Activated CD8-positive, alpha-beta T cell treated with anti-CD3 and anti-CD28 coated beads for 36 hours (primary cell): Measurements from ENCODE around the gene SUSD1. TPM values are rescaled to one million over a fixed set of nuclear protein-coding genes. Genes with fewer than 3 reads are reported as not detected.

Source experiments
- ATAC-seq: fragments of 200-7000 bp; cut with Tn5 transposase; one replicate; pipeline ENCODE4 v1.10.0; 2021; ENCODE audit warnings: mild to moderate bottlenecking, moderate library complexity
- CTCF ChIA-PET: fragments of 350-600 bp; sonication (Branson Sonifier 250); formaldehyde crosslinking; loops from one replicate; lab custom pipeline; 2021; ENCODE audit warnings: antibody characterized with exemption; lab: Charles Lee
- POLR2A ChIA-PET: fragments of 350-600 bp; sonication (Branson Sonifier 250); formaldehyde crosslinking; loops from one replicate; lab custom pipeline; 2021; ENCODE audit warnings: antibody characterized with exemption; lab: Charles Lee
- DNase-seq: peaks from one replicate; pipeline ENCODE4 v3.0.0-alpha.2; 2020
- H3K27ac Mint-ChIP-seq: one replicate; pipeline ENCODE4 v1.8.0; 2021; ENCODE audit warnings: mild to moderate bottlenecking, mixed read lengths
- H3K27me3 Mint-ChIP-seq: one replicate; pipeline ENCODE4 v1.8.0; 2021; ENCODE audit warnings: mixed read lengths
- H3K36me3 Mint-ChIP-seq: one replicate; pipeline ENCODE4 v1.8.0; 2021; ENCODE audit warnings: low read depth, mixed read lengths
- H3K4me1 Mint-ChIP-seq: one replicate; pipeline ENCODE4 v1.8.0; 2021; ENCODE audit warnings: low read depth, mixed read lengths
- H3K4me3 Mint-ChIP-seq: one replicate; pipeline ENCODE4 v1.8.0; 2021; ENCODE audit warnings: mild to moderate bottlenecking, moderate library complexity, mixed read lengths
- H3K9me3 Mint-ChIP-seq: one replicate; pipeline ENCODE4 v1.8.0; 2021; ENCODE audit warnings: mixed read lengths
- intact Hi-C: fragments of 100-400 bp; cut with micrococcal nuclease; formaldehyde crosslinking; loops from one replicate; pipeline ENCODE4 v1.10.0; 2022
- total RNA-seq, 2 experiments: library from RNA; stranded (reverse); gene quantifications; one replicate each; pipeline ENCODE4 v1.2.3, GENCODE V29; 2021
- TF ChIP-seq, protein P1 (sequence below): fragments of 200-600 bp; IDR thresholded peaks from one replicate; pipeline ENCODE4 v1.8.0; 2022; ENCODE audit warnings: antibody characterized with exemption, mild to moderate bottlenecking

Gene SUSD1
- total RNA-seq, 2 experiments from 2014 or later: 3.0 to 3.6 TPM

DNA sequence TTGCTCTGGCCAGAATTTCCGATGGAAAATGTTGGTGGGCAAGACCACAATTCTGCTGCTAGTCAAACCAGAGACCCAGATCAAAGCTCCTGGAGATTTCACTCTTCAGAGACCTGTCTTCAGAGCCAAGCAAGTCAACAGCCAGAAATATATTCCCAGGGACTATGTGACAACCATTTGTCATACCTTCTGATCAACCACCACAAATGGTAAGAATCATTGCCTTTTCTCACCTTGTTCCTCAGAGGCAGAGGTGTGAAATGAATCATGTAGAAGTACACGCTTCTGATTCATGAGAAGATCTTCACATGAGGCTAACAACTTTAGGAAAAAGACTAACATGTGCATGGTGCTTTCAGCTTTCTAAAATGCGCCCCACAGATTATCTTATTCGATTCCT is 53.5 kb downstream of the SUSD1 start:
- TF ChIP-seq, protein P1, sequence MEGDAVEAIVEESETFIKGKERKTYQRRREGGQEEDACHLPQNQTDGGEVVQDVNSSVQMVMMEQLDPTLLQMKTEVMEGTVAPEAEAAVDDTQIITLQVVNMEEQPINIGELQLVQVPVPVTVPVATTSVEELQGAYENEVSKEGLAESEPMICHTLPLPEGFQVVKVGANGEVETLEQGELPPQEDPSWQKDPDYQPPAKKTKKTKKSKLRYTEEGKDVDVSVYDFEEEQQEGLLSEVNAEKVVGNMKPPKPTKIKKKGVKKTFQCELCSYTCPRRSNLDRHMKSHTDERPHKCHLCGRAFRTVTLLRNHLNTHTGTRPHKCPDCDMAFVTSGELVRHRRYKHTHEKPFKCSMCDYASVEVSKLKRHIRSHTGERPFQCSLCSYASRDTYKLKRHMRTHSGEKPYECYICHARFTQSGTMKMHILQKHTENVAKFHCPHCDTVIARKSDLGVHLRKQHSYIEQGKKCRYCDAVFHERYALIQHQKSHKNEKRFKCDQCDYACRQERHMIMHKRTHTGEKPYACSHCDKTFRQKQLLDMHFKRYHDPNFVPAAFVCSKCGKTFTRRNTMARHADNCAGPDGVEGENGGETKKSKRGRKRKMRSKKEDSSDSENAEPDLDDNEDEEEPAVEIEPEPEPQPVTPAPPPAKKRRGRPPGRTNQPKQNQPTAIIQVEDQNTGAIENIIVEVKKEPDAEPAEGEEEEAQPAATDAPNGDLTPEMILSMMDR: no peak
- POLR2A ChIA-PET: no interaction called here
- H3K27ac Mint-ChIP-seq: no peak overlapping the region
- peaks cover 7% of the 10 kb centered on the region for H3K4me1 Mint-ChIP-seq
- no peaks in the 10 kb centered on the region for H3K9me3 Mint-ChIP-seq
- intact Hi-C loops: no loop called here
- ATAC-seq (peak; percentile 91), DNase-seq (peak; percentile 3)
- H3K4me3 Mint-ChIP-seq: no peak overlapping the region
- no peaks in the 10 kb centered on the region for H3K27me3 Mint-ChIP-seq
- H3K36me3 Mint-ChIP-seq: peaks cover 7% of the 10 kb centered on the region
- CTCF ChIA-PET: no interaction called here

DNA sequence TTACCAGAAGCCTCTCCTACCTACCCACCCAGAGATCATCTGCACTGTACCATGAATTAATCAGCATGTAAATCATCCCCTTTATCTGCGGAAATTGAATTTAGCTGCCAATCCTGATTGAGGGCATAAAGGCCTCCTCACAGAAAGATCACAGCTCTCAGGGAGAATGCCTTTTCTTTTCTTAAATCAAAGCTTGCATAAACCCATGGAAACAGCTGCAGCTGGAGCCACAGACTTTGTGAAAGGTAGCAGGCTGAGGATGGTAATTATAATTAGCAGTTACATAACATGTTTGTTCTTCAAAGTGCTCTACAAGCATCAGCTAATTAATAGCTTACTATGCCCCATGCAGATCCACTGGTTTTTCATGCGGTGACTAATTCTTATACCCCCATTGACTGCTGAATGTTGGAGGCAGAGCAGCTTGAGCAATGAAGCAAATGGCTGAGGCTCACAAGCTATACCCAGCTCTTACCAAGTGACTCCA is 54.6 kb downstream of the SUSD1 start:
- Mint-ChIP-seq H3K4me1 (peaks cover 7% of the 10 kb centered on the region), H3K27ac (no peak overlapping the region), H3K9me3 (no peaks in the 10 kb centered on the region), H3K4me3 (no peak overlapping the region), H3K27me3 (no peaks in the 10 kb centered on the region), H3K36me3 (peaks cover 7% of the 10 kb centered on the region)
- ATAC-seq: no peak
- TF ChIP-seq, protein P1: no peak
- intact Hi-C loops: no loop called here
- no peak for DNase-seq
- ChIA-PET CTCF (interaction anchor here (0.9 to 1.9 kb wide), 4 partner anchors 22 to 241 kb away, joined by 3 to 11 read pairs (median 4); no protein-coding TSS in a partner anchor), POLR2A (no interaction called here)

DNA sequence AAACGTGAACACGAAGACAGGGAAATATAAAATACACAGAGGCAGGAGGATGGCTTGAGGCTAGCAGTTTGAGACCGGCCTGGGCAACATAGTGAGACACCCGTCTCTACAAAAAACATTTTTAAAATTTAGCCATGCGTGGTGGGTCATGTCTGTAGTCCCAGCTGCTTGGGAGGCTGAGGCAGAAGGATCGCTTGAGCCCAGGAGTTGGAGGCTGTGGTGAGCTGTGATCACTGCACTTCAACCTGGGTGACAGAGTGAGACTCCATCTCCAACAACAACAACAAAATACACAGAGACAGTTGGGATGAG is 55.1 kb downstream of the SUSD1 start:
- Mint-ChIP-seq H3K36me3 (peaks cover 7% of the 10 kb centered on the region), H3K4me1 (peaks cover 7% of the 10 kb centered on the region), H3K27ac (no peak overlapping the region), H3K27me3 (no peaks in the 10 kb centered on the region), H3K9me3 (no peaks in the 10 kb centered on the region), H3K4me3 (no peak overlapping the region)
- intact Hi-C loops: no loop called here
- no peak for DNase-seq
- TF ChIP-seq, protein P1: no peak
- CTCF ChIA-PET: interaction anchor here (1.5 to 1.9 kb wide), 3 partner anchors 22 to 241 kb away, joined by 3 to 11 read pairs (median 6); no protein-coding TSS in a partner anchor
- no peak for ATAC-seq
- POLR2A ChIA-PET: no interaction called here

DNA sequence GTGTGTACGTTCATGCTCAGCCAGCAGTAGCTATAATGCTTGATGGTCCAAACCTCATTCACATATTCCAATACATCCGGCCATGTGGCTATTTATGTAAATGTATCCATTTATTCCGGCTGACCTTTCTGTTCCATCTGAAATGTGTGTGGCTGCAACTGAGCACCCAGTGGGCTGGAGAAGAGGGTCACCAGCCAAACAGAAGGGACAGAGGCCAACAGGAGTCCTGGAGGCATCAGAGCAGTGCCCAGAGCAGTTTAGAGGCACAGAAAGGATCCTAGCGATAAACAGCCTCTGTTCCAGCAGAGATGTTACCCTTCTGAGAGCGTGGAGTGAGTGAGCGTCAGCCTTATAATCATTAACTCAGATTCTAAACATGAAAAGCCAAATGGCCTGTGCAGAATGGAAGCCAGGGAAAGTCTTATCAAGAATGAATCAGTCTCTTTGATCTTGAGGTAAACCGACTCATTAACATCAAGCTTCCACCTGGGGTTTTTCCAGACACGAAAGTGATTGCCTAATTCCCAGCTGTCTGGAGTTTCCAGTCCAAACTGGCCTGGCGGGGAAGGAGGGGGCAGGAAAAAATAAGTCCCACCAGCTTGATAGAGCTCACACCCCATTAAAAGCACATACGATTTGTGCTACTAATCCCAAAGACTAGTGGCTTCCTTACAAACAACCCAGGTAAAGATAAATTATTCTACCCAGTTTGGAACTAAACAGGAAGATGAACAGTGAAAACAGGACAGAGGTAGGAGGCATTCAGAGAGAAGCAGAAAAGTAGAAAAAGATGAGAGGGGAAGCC is 55.7 kb downstream of the SUSD1 start:
- TF ChIP-seq, protein P1: no peak
- Mint-ChIP-seq H3K4me3 (no peak overlapping the region), H3K36me3 (peaks cover 7% of the 10 kb centered on the region), H3K9me3 (no peaks in the 10 kb centered on the region), H3K4me1 (peaks cover 7% of the 10 kb centered on the region), H3K27ac (no peak overlapping the region), H3K27me3 (no peaks in the 10 kb centered on the region)
- no peak for ATAC-seq
- DNase-seq: no peak
- POLR2A ChIA-PET: no interaction called here
- CTCF ChIA-PET: interaction anchor here (0.9 to 1.9 kb wide), 4 partner anchors 21 to 242 kb away, joined by 3 to 11 read pairs (median 4); no protein-coding TSS in a partner anchor
- intact Hi-C loops: no loop called here

DNA sequence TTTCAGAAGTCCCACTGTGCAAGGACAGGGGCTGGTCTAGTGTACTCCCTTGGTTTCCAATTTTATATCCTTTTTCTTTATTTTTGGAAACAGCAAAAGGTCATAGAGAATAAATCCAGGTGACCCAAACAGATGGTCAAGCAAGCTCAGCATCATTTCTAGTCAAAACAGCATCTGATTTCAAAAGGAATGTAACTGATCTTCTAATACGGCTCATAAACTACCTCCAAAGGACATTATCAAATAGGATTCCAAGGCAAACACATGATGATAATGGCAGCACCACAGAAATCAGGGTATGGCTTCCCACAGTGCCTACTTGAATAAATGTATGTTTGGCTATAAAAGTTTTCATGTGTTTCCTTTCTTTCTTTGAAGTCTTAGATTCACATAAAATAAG is 57.1 kb downstream of the SUSD1 start:
- Mint-ChIP-seq H3K4me3 (no peak overlapping the region), H3K4me1 (peaks cover 7% of the 10 kb centered on the region), H3K36me3 (peaks cover 4% of the 10 kb centered on the region), H3K27me3 (no peaks in the 10 kb centered on the region), H3K9me3 (no peaks in the 10 kb centered on the region), H3K27ac (no peak overlapping the region)
- DNase-seq: no peak
- TF ChIP-seq, protein P1: no peak
- CTCF ChIA-PET: no interaction called here
- ATAC-seq: no peak
- POLR2A ChIA-PET: no interaction called here
- intact Hi-C loops: no loop called here
